LNCaP clone FGC (cell line): ENCODE measurements around the gene CA6.

Experiments
- DNase-seq: peaks from one replicate; pipeline ENCODE4 v3.0.0-alpha.2; 2011; ENCODE audit warnings: low read depth
- H3K4me3 ChIP-seq: 2 replicates; pipeline ENCODE4 v1.5.1; 2011; ENCODE audit warnings: mild to moderate bottlenecking, low read depth, low read length, control low read depth
- CTCF ChIP-seq: IDR thresholded peaks from 2 replicates; pipeline ENCODE4 v1.5.1; 2012; ENCODE audit warnings: mild to moderate bottlenecking; ENCODE audit not compliant: control insufficient read depth, insufficient read depth; ENCODE audit errors: extremely low read depth

The CA6 gene

GRCh38 chr1:8943498-8944405 is 1.9 kb upstream of the CA6 start:
- DNase-seq, result no peak
- H3K4me3 ChIP-seq, result no peak overlapping the region
- no peak for TF ChIP-seq CTCF

DNA sequence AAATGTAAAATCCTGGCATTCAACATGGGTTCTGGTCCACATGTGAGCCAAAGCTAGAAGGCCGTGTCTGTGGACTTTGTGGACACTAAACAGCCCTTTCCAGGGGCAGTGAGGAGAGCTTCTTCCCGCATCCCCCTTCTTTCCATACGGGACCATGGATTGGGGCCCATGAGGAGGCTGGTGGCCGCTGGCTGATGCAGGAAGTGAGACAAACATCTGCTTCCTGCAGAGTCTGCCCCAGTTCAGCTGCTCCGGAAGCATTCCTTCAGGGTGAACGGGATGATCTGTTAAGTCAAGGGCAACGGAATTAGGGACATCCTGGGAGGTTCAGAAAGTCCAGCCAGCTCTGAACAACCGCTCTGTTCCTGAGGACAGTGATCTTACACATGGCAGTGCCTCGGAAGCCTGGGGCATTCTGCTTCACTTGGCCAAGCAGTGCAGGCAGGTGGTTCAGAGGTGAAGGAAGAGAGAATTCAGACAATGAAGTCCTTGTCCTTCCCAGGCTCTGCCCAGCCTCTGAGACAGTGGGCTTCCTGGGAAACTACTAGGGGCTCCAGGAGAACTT is 1.5 kb downstream of the CA6 start:
- H3K4me3 ChIP-seq, result no peak overlapping the region
- TF ChIP-seq CTCF, result no peak
- no peak for DNase-seq

- DNase-seq, result no peak
- TF ChIP-seq CTCF, result no peak
- H3K4me3 ChIP-seq, result no peak overlapping the region
These were observed 4.6 kb downstream of the CA6 start for GRCh38 chr1:8950309-8950708.

DNA sequence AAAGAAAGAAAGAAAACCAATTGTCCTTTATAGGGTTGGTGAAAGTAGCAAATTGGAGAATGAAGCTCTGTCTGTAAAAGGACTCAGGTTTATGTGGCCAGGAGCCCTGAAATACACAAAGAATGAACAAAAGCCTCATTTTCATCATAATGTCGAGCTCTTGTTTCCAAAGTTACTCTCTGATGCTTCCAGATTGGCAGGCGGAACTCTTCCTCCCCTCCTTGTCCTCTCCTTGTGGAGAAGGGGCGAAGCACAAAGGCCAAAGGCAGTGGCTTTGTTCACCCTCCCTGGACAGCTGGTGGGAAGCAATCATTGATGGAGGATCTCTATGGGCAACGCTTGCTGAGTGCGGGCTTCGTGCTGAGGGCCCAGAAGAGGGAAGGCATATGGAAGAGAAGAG is 5.6 kb downstream of the CA6 start:
- no peak for DNase-seq
- no peak for TF ChIP-seq CTCF
- H3K4me3 ChIP-seq, result no peak overlapping the region

DNA sequence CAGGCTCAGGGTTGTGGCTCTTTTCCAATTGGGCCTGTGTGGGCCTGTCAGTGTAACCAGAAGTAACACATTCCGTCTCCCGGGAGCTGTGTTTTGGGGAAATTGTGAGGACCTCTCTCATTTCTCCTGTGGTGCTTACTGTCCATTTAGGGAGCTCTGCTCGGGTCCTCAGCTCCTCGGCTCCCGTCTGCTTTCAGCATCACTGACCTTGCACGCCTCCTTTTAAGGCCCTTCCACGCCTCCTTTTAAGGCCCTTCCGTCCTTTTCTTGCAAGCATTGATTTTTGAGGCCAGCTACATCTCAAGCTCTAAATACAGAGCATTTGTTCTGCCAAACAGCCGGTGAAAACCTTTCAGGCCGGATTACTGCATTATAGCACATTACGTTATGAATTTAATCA is 9.7 kb downstream of the CA6 start:
- no peak overlapping the region for H3K4me3 ChIP-seq
- TF ChIP-seq CTCF, result no peak
- DNase-seq, result no peak

- no peak for DNase-seq
- no peak for TF ChIP-seq CTCF
- H3K4me3 ChIP-seq, result no peak overlapping the region
These were observed 11.0 kb downstream of the CA6 start for GRCh38 chr1:8956461-8957349.
